CD4-positive, alpha-beta memory T cell (primary cell): ENCODE data around the gene SPRED2. TPM values are rescaled to one million over a fixed set of nuclear protein-coding genes. Genes with fewer than 3 reads are reported as not detected.

Experiments used
- CTCF ChIA-PET: fragments of 350-600 bp; sonication (Branson Sonifier 250); formaldehyde crosslinking; loops from one replicate; lab custom pipeline; 2021; ENCODE audit warnings: inconsistent platforms; ENCODE audit not compliant: partially characterized antibody; lab: Charles Lee
- POLR2A ChIA-PET: fragments of 350-600 bp; sonication (Branson Sonifier 250); formaldehyde crosslinking; loops from one replicate; lab custom pipeline; 2021; ENCODE audit not compliant: partially characterized antibody; lab: Charles Lee
- DNase-seq, 5 donors: peaks; one replicate each; pipeline versions ENCODE4 v3.0.0 to v3.0.0-alpha.2; 2020 to 2022; ENCODE audit warnings: mixed read lengths in 1 of 5
- H3K27ac ChIP-seq: one replicate; pipeline ENCODE4 v1.7.0; 2013; ENCODE audit warnings: low read depth, low read length
- H3K27me3 ChIP-seq: 2 replicates; pipeline ENCODE4 v1.7.0; 2013; ENCODE audit warnings: mild to moderate bottlenecking, low read length, moderate library complexity; ENCODE audit not compliant: insufficient read depth
- H3K36me3 ChIP-seq: 2 replicates; pipeline ENCODE4 v1.7.0; 2013; ENCODE audit warnings: mild to moderate bottlenecking, low read length, moderate library complexity; ENCODE audit not compliant: insufficient read depth
- H3K4me1 ChIP-seq: 2 replicates; pipeline ENCODE4 v1.7.0; 2013; ENCODE audit warnings: mild to moderate bottlenecking, low read length, moderate library complexity; ENCODE audit not compliant: insufficient read depth
- H3K4me3 ChIP-seq, 2 donors: one replicate each; pipeline ENCODE4 v1.7.0; 2013; ENCODE audit warnings: low read length in 2 of 2, mild to moderate bottlenecking in 1 of 2
- H3K9me3 ChIP-seq, 2 donors: one replicate each; pipeline ENCODE4 v1.7.0; 2013; ENCODE audit warnings: low read length in 2 of 2, control low read depth in 1 of 2; ENCODE audit not compliant: control insufficient read depth in 1 of 2
- H3K27ac Mint-ChIP-seq, 7 donors: one replicate each; pipeline ENCODE4 v1.8.0; 2020 to 2021; ENCODE audit warnings: mixed read lengths in 7 of 7, mild to moderate bottlenecking in 6 of 7, inconsistent platforms in 3 of 7, moderate library complexity in 3 of 7
- H3K27me3 Mint-ChIP-seq, 2 donors: one replicate each; pipeline ENCODE4 v1.8.0; 2020 to 2021; ENCODE audit warnings: mixed read lengths in 2 of 2
- H3K36me3 Mint-ChIP-seq, 2 donors: one replicate each; pipeline ENCODE4 v1.8.0; 2020 to 2021; ENCODE audit warnings: mixed read lengths in 2 of 2, inconsistent platforms in 1 of 2, mild to moderate bottlenecking in 1 of 2
- H3K4me1 Mint-ChIP-seq, 4 donors: one replicate each; pipeline ENCODE4 v1.8.0; 2020 to 2021; ENCODE audit warnings: mixed read lengths in 4 of 4, mild to moderate bottlenecking in 1 of 4
- H3K4me3 Mint-ChIP-seq, 8 donors: one replicate each; pipeline ENCODE4 v1.8.0; 2020 to 2021; ENCODE audit warnings: mixed read lengths in 8 of 8, mild to moderate bottlenecking in 7 of 8, moderate library complexity in 6 of 8, inconsistent platforms in 3 of 8
- H3K9me3 Mint-ChIP-seq, 8 donors: one replicate each; pipeline ENCODE4 v1.8.0; 2020 to 2021; ENCODE audit warnings: mixed read lengths in 8 of 8, mild to moderate bottlenecking in 5 of 8, inconsistent platforms in 3 of 8, moderate library complexity in 1 of 8
- intact Hi-C: fragments of 100-400 bp; cut with micrococcal nuclease; formaldehyde crosslinking; loops from one replicate; pipeline ENCODE4 v1.15.1; 2023
- polyA plus RNA-seq, 2 donors: library from polyadenylated mRNA; unstranded; fragments of 300-500 nt; fragmentation: Illumina TruSeq; gene quantifications; one replicate each; pipeline ENCODE4 v1.2.3, GENCODE V29; 2021
- total RNA-seq, 2 experiments: library from RNA; stranded (reverse); gene quantifications; one replicate each; pipeline ENCODE4 v1.2.3, GENCODE V29; 2021

Gene SPRED2
- total and polyA plus RNA-seq, 4 experiments from 2014 or later = 0.27 to 1.3 (median 0.62) TPM

- no peaks in the 10 kb centered on the region for H3K9me3 ChIP-seq
- Mint-ChIP-seq H3K27ac (no peak overlapping the region), H3K27me3 (no peaks in the 10 kb centered on the region), H3K4me3 (no peak overlapping the region), H3K36me3 (no peaks in the 10 kb centered on the region), H3K4me1 (peaks cover 11 to 40% (median 24%) of the 10 kb centered on the region in 4 donors), H3K9me3 (peaks cover 0 to 2% (median 0%) of the 10 kb centered on the region in 8 donors)
- H3K36me3 ChIP-seq = no peaks in the 10 kb centered on the region
- no peak overlapping the region for H3K4me3 ChIP-seq
- peaks cover 24% of the 10 kb centered on the region for H3K4me1 ChIP-seq
- H3K27ac ChIP-seq = no peak overlapping the region
- intact Hi-C loops = no loop called here
- no peak for DNase-seq
- CTCF ChIA-PET = no interaction called here
- POLR2A ChIA-PET = no interaction called here
- H3K27me3 ChIP-seq = no peaks in the 10 kb centered on the region
Observed at GRCh38 chr2:65379721-65380171, 52.7 kb downstream of the SPRED2 start.

GRCh38 chr2:65379223-65379622 is 53.2 kb downstream of the SPRED2 start:
- Mint-ChIP-seq H3K4me1 (peaks cover 11 to 40% (median 28%) of the 10 kb centered on the region in 4 donors), H3K36me3 (no peaks in the 10 kb centered on the region), H3K27me3 (no peaks in the 10 kb centered on the region), H3K9me3 (peaks cover 0 to 2% (median 0%) of the 10 kb centered on the region in 8 donors), H3K4me3 (no peak overlapping the region), H3K27ac (no peak overlapping the region)
- ChIA-PET POLR2A (no interaction called here), CTCF (no interaction called here)
- Histone ChIP-seq H3K4me1 (peaks cover 29% of the 10 kb centered on the region), H3K27me3 (no peaks in the 10 kb centered on the region), H3K27ac (no peak overlapping the region), H3K36me3 (no peaks in the 10 kb centered on the region), H3K9me3 (no peaks in the 10 kb centered on the region), H3K4me3 (no peak overlapping the region)
- no peak for DNase-seq
- intact Hi-C loops = no loop called here

GRCh38 chr2:65378290-65378689 is 54.1 kb downstream of the SPRED2 start:
- Mint-ChIP-seq H3K4me1 (peaks cover 8 to 33% (median 23%) of the 10 kb centered on the region in 4 donors), H3K27ac (no peak overlapping the region), H3K27me3 (no peaks in the 10 kb centered on the region), H3K4me3 (no peak overlapping the region), H3K9me3 (peaks cover 0 to 2% (median 0%) of the 10 kb centered on the region in 8 donors), H3K36me3 (no peaks in the 10 kb centered on the region)
- ChIA-PET POLR2A (no interaction called here), CTCF (no interaction called here)
- no peaks in the 10 kb centered on the region for H3K27me3 ChIP-seq
- intact Hi-C loops = no loop called here
- H3K4me3 ChIP-seq = no peak overlapping the region
- no peaks in the 10 kb centered on the region for H3K36me3 ChIP-seq
- H3K9me3 ChIP-seq = no peaks in the 10 kb centered on the region
- H3K27ac ChIP-seq = no peak overlapping the region
- no peak for DNase-seq
- H3K4me1 ChIP-seq = peaks cover 27% of the 10 kb centered on the region

- POLR2A ChIA-PET = no interaction called here
- CTCF ChIA-PET = no interaction called here
- H3K36me3 ChIP-seq = no peaks in the 10 kb centered on the region
- H3K4me1 ChIP-seq = peaks cover 20% of the 10 kb centered on the region
- H3K9me3 Mint-ChIP-seq = peaks cover 0 to 2% (median 0%) of the 10 kb centered on the region in 8 donors
- no peaks in the 10 kb centered on the region for H3K27me3 ChIP-seq
- no peaks in the 10 kb centered on the region for H3K27me3 Mint-ChIP-seq
- no peaks in the 10 kb centered on the region for H3K9me3 ChIP-seq
- H3K4me3 Mint-ChIP-seq = no peak overlapping the region
- no peak for DNase-seq
- no peak overlapping the region for H3K4me3 ChIP-seq
- no peak overlapping the region for H3K27ac ChIP-seq
- no peaks in the 10 kb centered on the region for H3K36me3 Mint-ChIP-seq
- H3K4me1 Mint-ChIP-seq = peaks cover 1 to 26% (median 16%) of the 10 kb centered on the region in 4 donors
- H3K27ac Mint-ChIP-seq = no peak overlapping the region
- intact Hi-C loops = no loop called here
Observed at GRCh38 chr2:65377556-65378192, 54.7 kb downstream of the SPRED2 start.

GRCh38 chr2:65375723-65376122 is 56.7 kb downstream of the SPRED2 start:
- Mint-ChIP-seq H3K27me3 (no peaks in the 10 kb centered on the region), H3K4me3 (no peak overlapping the region), H3K4me1 (peaks cover 0 to 9% (median 6%) of the 10 kb centered on the region in 4 donors), H3K36me3 (no peaks in the 10 kb centered on the region), H3K27ac (no peak overlapping the region), H3K9me3 (peaks cover 0 to 2% (median 0%) of the 10 kb centered on the region in 8 donors)
- Histone ChIP-seq H3K4me3 (no peak overlapping the region), H3K27me3 (no peaks in the 10 kb centered on the region), H3K4me1 (peaks cover 6% of the 10 kb centered on the region), H3K36me3 (no peaks in the 10 kb centered on the region), H3K9me3 (no peaks in the 10 kb centered on the region), H3K27ac (no peak overlapping the region)
- CTCF ChIA-PET = no interaction called here
- no peak for DNase-seq
- POLR2A ChIA-PET = no interaction called here
- intact Hi-C loops = no loop called here

- peaks cover 0 to 2% (median 0%) of the 10 kb centered on the region in 8 donors for H3K9me3 Mint-ChIP-seq
- no peaks in the 10 kb centered on the region for H3K27me3 Mint-ChIP-seq
- peaks cover 0 to 9% (median 6%) of the 10 kb centered on the region in 4 donors for H3K4me1 Mint-ChIP-seq
- no peaks in the 10 kb centered on the region for H3K36me3 Mint-ChIP-seq
- Histone ChIP-seq H3K9me3 (no peaks in the 10 kb centered on the region), H3K27me3 (no peaks in the 10 kb centered on the region), H3K4me3 (no peak overlapping the region), H3K36me3 (no peaks in the 10 kb centered on the region), H3K27ac (no peak overlapping the region), H3K4me1 (peaks cover 6% of the 10 kb centered on the region)
- ChIA-PET POLR2A (no interaction called here), CTCF (interaction anchor here (0.8 kb wide), 1 partner anchor 8 kb away, joined by 4 read pairs; no protein-coding TSS in a partner anchor)
- no peak for DNase-seq
- H3K27ac Mint-ChIP-seq = no peak overlapping the region
- intact Hi-C loops = no loop called here
- no peak overlapping the region for H3K4me3 Mint-ChIP-seq
Observed at GRCh38 chr2:65374999-65375398, 57.4 kb downstream of the SPRED2 start.

GRCh38 chr2:65374575-65374974 is 57.8 kb downstream of the SPRED2 start:
- no peaks in the 10 kb centered on the region for H3K36me3 ChIP-seq
- peaks cover 0 to 9% (median 6%) of the 10 kb centered on the region in 4 donors for H3K4me1 Mint-ChIP-seq
- no peaks in the 10 kb centered on the region for H3K27me3 Mint-ChIP-seq
- intact Hi-C loops = no loop called here
- no peaks in the 10 kb centered on the region for H3K27me3 ChIP-seq
- peaks cover 6% of the 10 kb centered on the region for H3K4me1 ChIP-seq
- ChIA-PET POLR2A (no interaction called here), CTCF (interaction anchor here (0.8 kb wide), 1 partner anchor 8 kb away, joined by 4 read pairs; no protein-coding TSS in a partner anchor)
- H3K9me3 ChIP-seq = no peaks in the 10 kb centered on the region
- H3K36me3 Mint-ChIP-seq = no peaks in the 10 kb centered on the region
- peaks cover 0 to 2% (median 0%) of the 10 kb centered on the region in 8 donors for H3K9me3 Mint-ChIP-seq
- no peak overlapping the region for H3K27ac ChIP-seq
- no peak overlapping the region for H3K27ac Mint-ChIP-seq
- DNase-seq = no peak
- H3K4me3 Mint-ChIP-seq = no peak overlapping the region
- H3K4me3 ChIP-seq = no peak overlapping the region
